Lung (tissue), 12 donors: Measurements from ENCODE around the gene SLC44A1. TPM values are rescaled to one million over a fixed set of nuclear protein-coding genes. Genes with fewer than 3 reads are reported as not detected.
A peak's percentile ranks its signal among the peaks of the same experiment; 100 is the strongest.

ENCODE experiments used
- ATAC-seq: fragments of 200-7000 bp; cut with Tn5 transposase; one replicate; pipeline ENCODE4 v1.9.1; 2020; ENCODE audit warnings: moderate number of reproducible peaks; ENCODE audit not compliant: insufficient read depth, low FRiP score
- DNase-seq, 3 donors: peaks; one replicate each; pipeline ENCODE4 v3.0.0-alpha.2; 2013 to 2017
- H3K27ac ChIP-seq, 2 donors: one replicate each; pipeline ENCODE4 v1.5.1; 2013; ENCODE audit warnings: mild to moderate bottlenecking in 2 of 2, moderate library complexity in 2 of 2, control low read depth in 1 of 2, inconsistent platforms in 1 of 2, low read depth in 1 of 2, low read length in 1 of 2
- H3K27me3 ChIP-seq, 3 donors: one replicate each; pipeline ENCODE4 v1.5.1; 2013; ENCODE audit warnings: low read length in 2 of 3; ENCODE audit not compliant: control insufficient read depth in 3 of 3, insufficient read depth in 3 of 3
- H3K36me3 ChIP-seq, 4 donors: one replicate each; pipeline ENCODE4 v1.5.1; 2013; ENCODE audit warnings: low read length in 4 of 4, mild to moderate bottlenecking in 1 of 4, moderate library complexity in 1 of 4; ENCODE audit not compliant: control insufficient read depth in 4 of 4, insufficient read depth in 4 of 4
- H3K4me1 ChIP-seq, 5 donors: one replicate each; pipeline ENCODE4 v1.5.1; 2013; ENCODE audit warnings: low read length in 5 of 5, mild to moderate bottlenecking in 2 of 5, moderate library complexity in 1 of 5; ENCODE audit not compliant: control insufficient read depth in 5 of 5, insufficient read depth in 5 of 5
- H3K4me3 ChIP-seq: one replicate; pipeline ENCODE4 v1.5.1; 2013; ENCODE audit warnings: mild to moderate bottlenecking, control low read depth, moderate library complexity
- H3K9ac ChIP-seq, 2 donors: one replicate each; pipeline ENCODE4 v1.5.1; 2013; ENCODE audit warnings: low read length in 2 of 2, control low read depth in 1 of 2; ENCODE audit not compliant: insufficient read depth in 1 of 2
- H3K9me3 ChIP-seq, 4 donors: one replicate each; pipeline ENCODE4 v1.5.1; 2013; ENCODE audit warnings: low read length in 3 of 4, mild to moderate bottlenecking in 1 of 4, moderate library complexity in 1 of 4; ENCODE audit not compliant: control insufficient read depth in 4 of 4, insufficient read depth in 3 of 4
- WGBS, 2 donors: extraction: QIAGEN DNeasy Blood & Tissue Kit; methylation state at CpG; one replicate each; pipeline ENCODE4 v1.1.7; 2013; 5-methylcytosine and 5-hydroxymethylcytosine counted together
- polyA plus RNA-seq, 2 donors: library from polyadenylated mRNA; stranded (reverse); fragments of 200-250 nt; gene quantifications; one replicate each; pipeline ENCODE4 v1.2.1, GENCODE V29; 2013
- total RNA-seq, 2 donors: library from RNA; depleted of rRNA in 1 of 2; stranded (reverse); fragments of >200 nt in 1 of 2; gene quantifications; one replicate each; pipeline ENCODE4 v1.2.1, GENCODE V29; 2014 to 2021
- TF ChIP-seq, protein P1 (sequence below): IDR thresholded peaks from 2 replicates; pipeline ENCODE4 v1.5.1; 2012; ENCODE audit warnings: mild to moderate bottlenecking; ENCODE audit errors: control extremely low read depth, extremely low read depth
- donor health status: control.
- donor health status: control.
- donor health status: Bipolar disorder and iron deficiency.
- donor health status: healthy.
- donor health status: DM: yes; HTN: yes; CAD: no.

Gene SLC44A1
- total and polyA plus RNA-seq, 4 donors = 13.0 to 61.7 (median 33.8) TPM

DNA sequence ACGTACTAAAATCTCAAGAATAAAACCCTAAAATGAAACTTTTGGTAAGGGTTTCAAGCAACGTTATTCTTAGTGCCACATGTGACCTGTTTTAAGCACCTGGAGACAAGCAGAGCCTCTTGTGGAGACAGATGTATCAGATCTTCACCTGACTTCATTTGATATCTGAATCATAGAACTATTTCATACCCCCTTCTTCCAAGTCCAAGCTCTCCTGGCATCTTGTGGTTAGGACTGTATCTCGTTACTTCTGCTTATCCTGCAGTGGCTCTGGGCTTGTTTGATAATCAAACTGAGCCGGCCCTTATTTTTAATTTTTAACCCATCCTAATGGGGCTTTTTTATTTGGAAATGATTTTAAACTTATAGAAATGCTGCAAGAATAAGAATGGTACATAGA, 192.3 kb downstream of the SLC44A1 start:
- ATAC-seq (no peak), DNase-seq (no peak)
- no peak overlapping the region for H3K27ac ChIP-seq
- peaks cover 0 to 9% (median 0%) of the 10 kb centered on the region in 5 donors for H3K4me1 ChIP-seq
- peaks cover 0 to 1% (median 0%) of the 10 kb centered on the region in 4 donors for H3K9me3 ChIP-seq
- H3K9ac ChIP-seq = no peak overlapping the region
- H3K4me3 ChIP-seq = no peak overlapping the region
- no peaks in the 10 kb centered on the region for H3K27me3 ChIP-seq
- 83% methylated on average over 4 of the region's 4 CpGs for WGBS, 2 donors
- no peaks in the 10 kb centered on the region for H3K36me3 ChIP-seq
- TF ChIP-seq, protein P1, sequence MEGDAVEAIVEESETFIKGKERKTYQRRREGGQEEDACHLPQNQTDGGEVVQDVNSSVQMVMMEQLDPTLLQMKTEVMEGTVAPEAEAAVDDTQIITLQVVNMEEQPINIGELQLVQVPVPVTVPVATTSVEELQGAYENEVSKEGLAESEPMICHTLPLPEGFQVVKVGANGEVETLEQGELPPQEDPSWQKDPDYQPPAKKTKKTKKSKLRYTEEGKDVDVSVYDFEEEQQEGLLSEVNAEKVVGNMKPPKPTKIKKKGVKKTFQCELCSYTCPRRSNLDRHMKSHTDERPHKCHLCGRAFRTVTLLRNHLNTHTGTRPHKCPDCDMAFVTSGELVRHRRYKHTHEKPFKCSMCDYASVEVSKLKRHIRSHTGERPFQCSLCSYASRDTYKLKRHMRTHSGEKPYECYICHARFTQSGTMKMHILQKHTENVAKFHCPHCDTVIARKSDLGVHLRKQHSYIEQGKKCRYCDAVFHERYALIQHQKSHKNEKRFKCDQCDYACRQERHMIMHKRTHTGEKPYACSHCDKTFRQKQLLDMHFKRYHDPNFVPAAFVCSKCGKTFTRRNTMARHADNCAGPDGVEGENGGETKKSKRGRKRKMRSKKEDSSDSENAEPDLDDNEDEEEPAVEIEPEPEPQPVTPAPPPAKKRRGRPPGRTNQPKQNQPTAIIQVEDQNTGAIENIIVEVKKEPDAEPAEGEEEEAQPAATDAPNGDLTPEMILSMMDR = no peak

DNA sequence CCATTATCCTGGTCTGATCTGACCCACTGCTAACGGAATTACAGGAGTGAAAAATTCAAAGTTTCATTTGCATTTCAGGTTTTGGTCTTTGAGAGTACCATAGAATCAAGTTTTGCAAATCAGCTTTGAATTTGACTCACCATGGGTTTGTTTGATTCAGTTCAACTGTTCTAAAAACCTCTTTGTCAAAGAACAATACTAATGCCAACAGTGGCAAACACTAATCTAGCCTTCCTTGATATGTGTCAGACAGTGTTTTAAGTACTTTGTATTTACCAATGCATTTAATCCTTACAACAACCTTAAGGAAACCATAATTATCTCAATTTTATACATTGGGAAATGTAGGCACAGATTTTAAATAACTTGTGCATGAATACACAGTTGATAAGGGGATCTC, 193.3 kb downstream of the SLC44A1 start:
- WGBS, 2 donors = 83 to 93% methylated on average over 1 of the region's 1 CpG

DNA sequence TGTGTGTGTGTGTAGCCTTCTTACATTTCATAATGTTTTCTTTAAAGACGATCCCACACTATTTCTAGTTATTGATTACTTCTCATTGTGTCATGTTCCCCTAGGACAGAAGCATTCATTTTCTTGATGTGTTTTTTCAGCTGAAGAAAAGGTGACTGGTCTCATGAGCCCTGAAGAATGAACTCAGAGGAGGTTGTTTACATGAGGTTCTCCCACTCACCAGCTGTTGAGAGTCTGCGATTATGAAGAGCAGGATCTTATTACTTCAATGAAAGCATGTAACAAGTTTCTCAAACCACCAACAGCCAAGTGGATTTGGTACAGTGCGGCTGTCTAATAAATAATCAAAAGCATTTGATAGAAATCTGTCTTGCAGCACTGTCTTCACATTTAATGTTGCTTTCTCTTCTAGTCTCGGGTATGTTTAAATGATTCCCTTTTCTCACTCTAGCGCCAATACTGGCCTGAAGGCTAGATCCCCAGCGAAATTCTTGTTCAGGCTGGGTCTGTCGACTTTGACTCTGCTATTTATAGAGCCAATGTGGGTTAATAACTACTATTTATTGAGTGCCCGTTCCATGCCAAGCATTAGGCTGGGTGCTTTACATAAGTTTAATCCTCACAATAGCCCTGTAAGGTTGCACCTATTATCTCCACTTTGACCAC, 193.8 kb downstream of the SLC44A1 start:
- ATAC-seq = no peak
- TF ChIP-seq, protein P1 = no peak
- H3K9ac ChIP-seq = no peak overlapping the region
- H3K4me3 ChIP-seq = no peak overlapping the region
- no peaks in the 10 kb centered on the region for H3K27me3 ChIP-seq
- H3K9me3 ChIP-seq = peaks cover 0 to 1% (median 0%) of the 10 kb centered on the region in 4 donors
- 73 to 84% methylated on average over 8 of the region's 8 CpGs for WGBS, 2 donors
- DNase-seq = peak in 2 of 3 donors; percentile 36 to 54
- H3K27ac ChIP-seq = no peak overlapping the region
- H3K36me3 ChIP-seq = no peaks in the 10 kb centered on the region
- peaks cover 0 to 9% (median 0%) of the 10 kb centered on the region in 5 donors for H3K4me1 ChIP-seq

More for the DNA sequence above, 193.3 kb downstream of the SLC44A1 start:
- TF ChIP-seq, protein P1 = no peak
- peaks cover 0 to 9% (median 0%) of the 10 kb centered on the region in 5 donors for H3K4me1 ChIP-seq
- no peak overlapping the region for H3K4me3 ChIP-seq
- H3K9me3 ChIP-seq = peaks cover 0 to 1% (median 0%) of the 10 kb centered on the region in 4 donors
- no peak overlapping the region for H3K9ac ChIP-seq
- no peak overlapping the region for H3K27ac ChIP-seq
- H3K27me3 ChIP-seq = no peaks in the 10 kb centered on the region
- DNase-seq (no peak), ATAC-seq (no peak)
- no peaks in the 10 kb centered on the region for H3K36me3 ChIP-seq
